CD4-positive, alpha-beta memory T cell (primary cell): Measurements from ENCODE around the gene ANKRD1. TPM values are rescaled to one million over a fixed set of nuclear protein-coding genes. Genes with fewer than 3 reads are reported as not detected.
A peak's percentile ranks its signal among the peaks of the same experiment; 100 is the strongest.

Source experiments
- CTCF ChIA-PET: fragments of 350-600 bp; sonication (Branson Sonifier 250); formaldehyde crosslinking; loops from one replicate; lab custom pipeline; 2021; ENCODE audit warnings: inconsistent platforms; ENCODE audit not compliant: partially characterized antibody; lab: Charles Lee
- POLR2A ChIA-PET: fragments of 350-600 bp; sonication (Branson Sonifier 250); formaldehyde crosslinking; loops from one replicate; lab custom pipeline; 2021; ENCODE audit not compliant: partially characterized antibody; lab: Charles Lee
- DNase-seq, 5 donors: peaks; one replicate each; pipeline versions ENCODE4 v3.0.0 to v3.0.0-alpha.2; 2020 to 2022; ENCODE audit warnings: mixed read lengths in 1 of 5
- H3K27ac ChIP-seq: one replicate; pipeline ENCODE4 v1.7.0; 2013; ENCODE audit warnings: low read depth, low read length
- H3K27me3 ChIP-seq: 2 replicates; pipeline ENCODE4 v1.7.0; 2013; ENCODE audit warnings: mild to moderate bottlenecking, low read length, moderate library complexity; ENCODE audit not compliant: insufficient read depth
- H3K36me3 ChIP-seq: 2 replicates; pipeline ENCODE4 v1.7.0; 2013; ENCODE audit warnings: mild to moderate bottlenecking, low read length, moderate library complexity; ENCODE audit not compliant: insufficient read depth
- H3K4me1 ChIP-seq: 2 replicates; pipeline ENCODE4 v1.7.0; 2013; ENCODE audit warnings: mild to moderate bottlenecking, low read length, moderate library complexity; ENCODE audit not compliant: insufficient read depth
- H3K4me3 ChIP-seq, 2 donors: one replicate each; pipeline ENCODE4 v1.7.0; 2013; ENCODE audit warnings: low read length in 2 of 2, mild to moderate bottlenecking in 1 of 2
- H3K9me3 ChIP-seq, 2 donors: one replicate each; pipeline ENCODE4 v1.7.0; 2013; ENCODE audit warnings: low read length in 2 of 2, control low read depth in 1 of 2; ENCODE audit not compliant: control insufficient read depth in 1 of 2
- H3K27ac Mint-ChIP-seq, 7 donors: one replicate each; pipeline ENCODE4 v1.8.0; 2020 to 2021; ENCODE audit warnings: mixed read lengths in 7 of 7, mild to moderate bottlenecking in 6 of 7, inconsistent platforms in 3 of 7, moderate library complexity in 3 of 7
- H3K27me3 Mint-ChIP-seq, 2 donors: one replicate each; pipeline ENCODE4 v1.8.0; 2020 to 2021; ENCODE audit warnings: mixed read lengths in 2 of 2
- H3K36me3 Mint-ChIP-seq, 2 donors: one replicate each; pipeline ENCODE4 v1.8.0; 2020 to 2021; ENCODE audit warnings: mixed read lengths in 2 of 2, inconsistent platforms in 1 of 2, mild to moderate bottlenecking in 1 of 2
- H3K4me1 Mint-ChIP-seq, 4 donors: one replicate each; pipeline ENCODE4 v1.8.0; 2020 to 2021; ENCODE audit warnings: mixed read lengths in 4 of 4, mild to moderate bottlenecking in 1 of 4
- H3K4me3 Mint-ChIP-seq, 8 donors: one replicate each; pipeline ENCODE4 v1.8.0; 2020 to 2021; ENCODE audit warnings: mixed read lengths in 8 of 8, mild to moderate bottlenecking in 7 of 8, moderate library complexity in 6 of 8, inconsistent platforms in 3 of 8
- H3K9me3 Mint-ChIP-seq, 8 donors: one replicate each; pipeline ENCODE4 v1.8.0; 2020 to 2021; ENCODE audit warnings: mixed read lengths in 8 of 8, mild to moderate bottlenecking in 5 of 8, inconsistent platforms in 3 of 8, moderate library complexity in 1 of 8
- intact Hi-C: fragments of 100-400 bp; cut with micrococcal nuclease; formaldehyde crosslinking; loops from one replicate; pipeline ENCODE4 v1.15.1; 2023
- polyA plus RNA-seq, 2 donors: library from polyadenylated mRNA; unstranded; fragments of 300-500 nt; fragmentation: Illumina TruSeq; gene quantifications; one replicate each; pipeline ENCODE4 v1.2.3, GENCODE V29; 2021
- total RNA-seq, 2 experiments: library from RNA; stranded (reverse); gene quantifications; one replicate each; pipeline ENCODE4 v1.2.3, GENCODE V29; 2021

The ANKRD1 gene
- total and polyA plus RNA-seq, 4 experiments from 2014 or later: not detected

GRCh38 chr10:90923111-90923731 is 2.3 kb upstream of the ANKRD1 start:
- H3K27ac ChIP-seq: no peak overlapping the region
- H3K36me3 ChIP-seq: no peaks in the 10 kb centered on the region
- no peak overlapping the region for H3K4me3 Mint-ChIP-seq
- H3K27ac Mint-ChIP-seq: peak overlapping the region in 1 of 7 donors; percentile 77
- DNase-seq: no peak
- H3K36me3 Mint-ChIP-seq: no peaks in the 10 kb centered on the region
- no peaks in the 10 kb centered on the region for H3K27me3 ChIP-seq
- ChIA-PET CTCF (interaction anchor here (3.7 kb wide), 1 partner anchor 11 kb away, joined by 28 read pairs; no protein-coding TSS in a partner anchor), POLR2A (no interaction called here)
- no peaks in the 10 kb centered on the region for H3K9me3 ChIP-seq
- intact Hi-C loops: no loop called here
- peaks cover 0 to 2% (median 0%) of the 10 kb centered on the region in 8 donors for H3K9me3 Mint-ChIP-seq
- H3K4me1 ChIP-seq: no peaks in the 10 kb centered on the region
- H3K4me1 Mint-ChIP-seq: no peaks in the 10 kb centered on the region
- H3K4me3 ChIP-seq: no peak overlapping the region
- peaks cover 14 to 20% of the 10 kb centered on the region in 2 donors for H3K27me3 Mint-ChIP-seq

DNA sequence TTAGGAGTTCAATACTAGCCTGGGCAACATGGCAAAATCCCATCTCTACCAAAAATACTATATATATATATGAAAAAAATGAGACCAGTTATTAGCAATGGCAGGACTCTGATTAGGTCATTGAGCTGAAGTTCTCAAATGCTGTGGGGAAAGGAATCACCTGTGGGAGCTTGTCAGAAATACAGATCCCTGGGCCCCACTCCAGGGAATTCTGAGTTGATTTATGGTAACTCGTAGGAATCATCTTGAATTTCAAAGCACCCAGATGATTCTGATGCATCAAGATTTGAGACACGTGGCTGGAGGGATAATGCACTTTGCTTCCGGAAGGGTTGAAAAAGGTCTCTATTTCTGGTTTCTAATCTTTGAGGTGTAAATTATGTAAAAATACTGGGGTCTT is 1.0 kb upstream of the ANKRD1 start:
- POLR2A ChIA-PET: no interaction called here
- Histone ChIP-seq H3K27ac (no peak overlapping the region), H3K4me3 (no peak overlapping the region), H3K36me3 (no peaks in the 10 kb centered on the region), H3K9me3 (no peaks in the 10 kb centered on the region), H3K4me1 (no peaks in the 10 kb centered on the region), H3K27me3 (no peaks in the 10 kb centered on the region)
- H3K36me3 Mint-ChIP-seq: no peaks in the 10 kb centered on the region
- peaks cover 8 to 18% of the 10 kb centered on the region in 2 donors for H3K27me3 Mint-ChIP-seq
- intact Hi-C loops: no loop called here
- no peaks in the 10 kb centered on the region for H3K4me1 Mint-ChIP-seq
- CTCF ChIA-PET: interaction anchor here (1.5 to 3.7 kb wide), 2 partner anchors 10 to 13 kb away, joined by 3 to 28 read pairs; no protein-coding TSS in a partner anchor
- DNase-seq: no peak
- peak overlapping the region in 1 of 8 donors; percentile 3 for H3K4me3 Mint-ChIP-seq
- H3K27ac Mint-ChIP-seq: no peak overlapping the region
- peaks cover 0 to 2% (median 0%) of the 10 kb centered on the region in 8 donors for H3K9me3 Mint-ChIP-seq

GRCh38 chr10:90919683-90920574 is 958 bp downstream of the ANKRD1 start:
- intact Hi-C loops: no loop called here
- peaks cover 7 to 19% of the 10 kb centered on the region in 2 donors for H3K27me3 Mint-ChIP-seq

GRCh38 chr10:90917968-90918318 is 2.9 kb downstream of the ANKRD1 start:
- H3K27me3 ChIP-seq: no peaks in the 10 kb centered on the region
- Mint-ChIP-seq H3K4me1 (no peaks in the 10 kb centered on the region), H3K9me3 (peaks cover 0 to 2% (median 0%) of the 10 kb centered on the region in 8 donors), H3K27ac (no peak overlapping the region), H3K27me3 (peaks cover 6 to 14% of the 10 kb centered on the region in 2 donors), H3K4me3 (no peak overlapping the region), H3K36me3 (no peaks in the 10 kb centered on the region)
- ChIA-PET CTCF (interaction anchor here (1.1 to 2.0 kb wide), 3 partner anchors 15 to 472 kb away, joined by 3 to 7 read pairs (median 3); no protein-coding TSS in a partner anchor), POLR2A (no interaction called here)
- H3K9me3 ChIP-seq: no peaks in the 10 kb centered on the region
- H3K4me1 ChIP-seq: no peaks in the 10 kb centered on the region
- intact Hi-C loops: no loop called here
- no peak overlapping the region for H3K4me3 ChIP-seq
- no peak for DNase-seq
- no peaks in the 10 kb centered on the region for H3K36me3 ChIP-seq
- H3K27ac ChIP-seq: no peak overlapping the region

More at GRCh38 chr10:90919683-90920574, 958 bp downstream of the ANKRD1 start:
- Histone ChIP-seq H3K9me3 (no peaks in the 10 kb centered on the region), H3K4me1 (no peaks in the 10 kb centered on the region), H3K4me3 (no peak overlapping the region), H3K36me3 (no peaks in the 10 kb centered on the region), H3K27ac (no peak overlapping the region), H3K27me3 (no peaks in the 10 kb centered on the region)
- H3K27ac Mint-ChIP-seq: no peak overlapping the region
- ChIA-PET POLR2A (no interaction called here), CTCF (interaction anchor here (0.7 to 3.7 kb wide), 2 partner anchors 8 to 9 kb away, joined by 3 to 28 read pairs; no protein-coding TSS in a partner anchor)
- H3K9me3 Mint-ChIP-seq: peaks cover 0 to 2% (median 0%) of the 10 kb centered on the region in 8 donors
- no peaks in the 10 kb centered on the region for H3K4me1 Mint-ChIP-seq
- H3K36me3 Mint-ChIP-seq: no peaks in the 10 kb centered on the region
- no peak overlapping the region for H3K4me3 Mint-ChIP-seq
- no peak for DNase-seq

DNA sequence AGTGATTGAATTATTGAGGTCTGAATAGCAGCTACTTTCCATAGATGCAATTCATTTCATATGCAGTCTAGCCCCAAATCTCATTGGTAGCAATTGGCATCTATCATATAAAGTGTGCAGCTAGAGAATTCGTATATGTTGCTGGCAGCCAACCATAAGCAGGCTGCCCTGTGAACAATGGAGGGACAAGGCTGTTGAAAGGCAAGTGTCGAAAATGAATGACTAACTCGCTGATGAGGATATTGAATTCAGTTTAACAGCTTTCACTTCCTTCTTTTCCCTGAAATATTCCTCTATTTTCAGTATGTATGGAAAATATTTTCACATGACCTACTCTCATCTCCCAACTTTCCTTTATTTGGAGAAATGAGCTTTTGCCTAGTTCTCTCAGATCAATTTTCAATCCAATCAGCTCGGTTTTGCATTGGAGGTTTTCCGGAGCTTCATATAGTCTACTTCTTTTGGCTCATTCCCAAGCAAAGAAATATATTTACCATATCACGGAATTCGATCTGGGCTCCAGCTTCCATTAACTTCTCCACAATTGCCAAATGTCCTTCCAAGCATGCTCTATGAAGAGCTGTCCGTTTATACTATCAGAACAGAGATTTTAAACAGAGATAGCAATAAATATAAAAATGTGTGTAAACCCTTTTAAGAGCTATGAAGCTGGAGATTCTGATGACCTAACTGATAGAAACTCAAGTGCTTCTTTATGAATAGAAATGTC is 3.5 kb downstream of the ANKRD1 start:
- Histone ChIP-seq H3K36me3 (no peaks in the 10 kb centered on the region), H3K27me3 (no peaks in the 10 kb centered on the region), H3K9me3 (no peaks in the 10 kb centered on the region), H3K27ac (no peak overlapping the region), H3K4me3 (no peak overlapping the region), H3K4me1 (no peaks in the 10 kb centered on the region)
- Mint-ChIP-seq H3K9me3 (peaks cover 0 to 2% (median 0%) of the 10 kb centered on the region in 8 donors), H3K27ac (no peak overlapping the region), H3K27me3 (peaks cover 6 to 10% of the 10 kb centered on the region in 2 donors), H3K36me3 (no peaks in the 10 kb centered on the region), H3K4me1 (no peaks in the 10 kb centered on the region), H3K4me3 (no peak overlapping the region)
- intact Hi-C loops: no loop called here
- DNase-seq: no peak
- ChIA-PET POLR2A (no interaction called here), CTCF (interaction anchor here (0.7 to 2.0 kb wide), 5 partner anchors 16 to 473 kb away, joined by 3 to 7 read pairs (median 3); no protein-coding TSS in a partner anchor)

DNA sequence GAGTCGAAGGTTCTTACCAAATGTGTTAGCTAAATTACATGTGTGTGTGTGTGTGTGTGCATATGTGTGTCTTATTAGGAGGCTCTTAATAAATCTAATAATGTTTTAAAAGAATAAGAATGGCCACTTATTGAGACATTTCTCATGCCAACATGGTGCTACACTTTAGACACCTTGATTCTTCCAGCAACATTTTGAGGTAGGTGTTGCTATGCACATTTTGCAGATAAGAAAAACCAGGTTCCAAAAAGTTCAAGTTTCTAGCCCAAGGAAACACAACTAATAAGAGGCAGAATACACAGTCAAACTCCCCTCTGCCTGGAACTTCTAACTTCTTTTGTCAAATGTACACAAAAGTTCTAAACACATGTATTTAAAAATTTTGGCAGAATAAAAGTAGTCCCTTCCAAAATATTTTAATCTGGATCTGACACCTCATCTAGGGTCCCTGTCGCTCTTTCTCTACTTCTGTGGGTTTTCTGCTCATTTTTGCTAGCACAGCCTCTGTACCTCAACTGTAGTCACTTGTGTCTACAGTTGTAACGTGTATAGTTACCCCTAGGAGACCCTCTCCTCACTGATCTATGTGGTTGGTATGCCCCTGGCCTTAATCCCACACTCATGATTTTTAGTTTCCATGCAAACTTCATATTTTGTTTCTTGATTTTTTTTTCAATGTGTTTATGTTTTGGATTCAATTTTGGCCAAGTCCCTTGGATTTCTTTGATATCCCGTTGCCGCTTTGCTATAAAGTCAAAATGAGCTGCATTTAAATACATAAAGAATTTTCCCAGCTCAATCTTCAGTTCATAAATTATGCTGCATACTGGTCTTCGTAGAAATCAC is 4.3 kb downstream of the ANKRD1 start:
- Histone ChIP-seq H3K36me3 (no peaks in the 10 kb centered on the region), H3K4me3 (no peak overlapping the region), H3K9me3 (no peaks in the 10 kb centered on the region), H3K27ac (no peak overlapping the region), H3K4me1 (no peaks in the 10 kb centered on the region), H3K27me3 (no peaks in the 10 kb centered on the region)
- intact Hi-C loops: no loop called here
- DNase-seq: no peak
- Mint-ChIP-seq H3K4me1 (peaks cover 0 to 2% (median 2%) of the 10 kb centered on the region in 4 donors), H3K36me3 (no peaks in the 10 kb centered on the region), H3K27ac (peak overlapping the region in 1 of 7 donors; percentile 84), H3K9me3 (peaks cover 0 to 2% (median 0%) of the 10 kb centered on the region in 8 donors), H3K27me3 (peaks cover 6 to 7% of the 10 kb centered on the region in 2 donors), H3K4me3 (no peak overlapping the region)
- ChIA-PET CTCF (interaction anchor here (0.7 to 2.0 kb wide), 5 partner anchors 17 to 474 kb away, joined by 3 to 7 read pairs (median 3); no protein-coding TSS in a partner anchor), POLR2A (no interaction called here)
